Left colon (tissue), 2 donors: ENCODE results near the gene PPL. TPM values are rescaled to one million over a fixed set of nuclear protein-coding genes. Genes with fewer than 3 reads are reported as not detected.
"Not testable (repeated sequence)": the region's sequence is repeated elsewhere in the genome, so short reads cannot be mapped to it uniquely, and the experiment has no call there.

Experiments
- ATAC-seq: fragments of 200-7000 bp; cut with Tn5 transposase; one replicate; pipeline ENCODE4 v1.9.1; 2020; ENCODE audit warnings: mild to moderate bottlenecking, moderate library complexity
- DNase-seq, 2 donors: peaks; one replicate each; pipeline ENCODE4 v3.0.0-alpha.2; 2020
- intact Hi-C, 2 donors: fragments of 100-400 bp; cut with DNase I in 1 of 2; cut with micrococcal nuclease in 1 of 2; formaldehyde crosslinking; loops; one replicate each; pipeline versions ENCODE4 v1.11.2 to v1.14.0; 2022; cut with DNase I, micrococcal nuclease
- long read RNA-seq: library from polyadenylated mRNA; unstranded; transcript quantifications from one replicate; pipeline ENCODE4 v2.0.0, GENCODE V29; 2021
- total RNA-seq, 2 donors: library from RNA; stranded (reverse); fragmentation: NEBNext Ultra II Directional; extraction: Animal tissue kit (Norgen Biotek cat#: 25700); gene quantifications; one replicate each; pipeline ENCODE4 v1.2.1, GENCODE V29; 2021
- donor health status: DM: no; HTN: no; CAD: no.
- donor health status: DM: yes; HTN: yes; CAD: no.

PPL gene, protein sequence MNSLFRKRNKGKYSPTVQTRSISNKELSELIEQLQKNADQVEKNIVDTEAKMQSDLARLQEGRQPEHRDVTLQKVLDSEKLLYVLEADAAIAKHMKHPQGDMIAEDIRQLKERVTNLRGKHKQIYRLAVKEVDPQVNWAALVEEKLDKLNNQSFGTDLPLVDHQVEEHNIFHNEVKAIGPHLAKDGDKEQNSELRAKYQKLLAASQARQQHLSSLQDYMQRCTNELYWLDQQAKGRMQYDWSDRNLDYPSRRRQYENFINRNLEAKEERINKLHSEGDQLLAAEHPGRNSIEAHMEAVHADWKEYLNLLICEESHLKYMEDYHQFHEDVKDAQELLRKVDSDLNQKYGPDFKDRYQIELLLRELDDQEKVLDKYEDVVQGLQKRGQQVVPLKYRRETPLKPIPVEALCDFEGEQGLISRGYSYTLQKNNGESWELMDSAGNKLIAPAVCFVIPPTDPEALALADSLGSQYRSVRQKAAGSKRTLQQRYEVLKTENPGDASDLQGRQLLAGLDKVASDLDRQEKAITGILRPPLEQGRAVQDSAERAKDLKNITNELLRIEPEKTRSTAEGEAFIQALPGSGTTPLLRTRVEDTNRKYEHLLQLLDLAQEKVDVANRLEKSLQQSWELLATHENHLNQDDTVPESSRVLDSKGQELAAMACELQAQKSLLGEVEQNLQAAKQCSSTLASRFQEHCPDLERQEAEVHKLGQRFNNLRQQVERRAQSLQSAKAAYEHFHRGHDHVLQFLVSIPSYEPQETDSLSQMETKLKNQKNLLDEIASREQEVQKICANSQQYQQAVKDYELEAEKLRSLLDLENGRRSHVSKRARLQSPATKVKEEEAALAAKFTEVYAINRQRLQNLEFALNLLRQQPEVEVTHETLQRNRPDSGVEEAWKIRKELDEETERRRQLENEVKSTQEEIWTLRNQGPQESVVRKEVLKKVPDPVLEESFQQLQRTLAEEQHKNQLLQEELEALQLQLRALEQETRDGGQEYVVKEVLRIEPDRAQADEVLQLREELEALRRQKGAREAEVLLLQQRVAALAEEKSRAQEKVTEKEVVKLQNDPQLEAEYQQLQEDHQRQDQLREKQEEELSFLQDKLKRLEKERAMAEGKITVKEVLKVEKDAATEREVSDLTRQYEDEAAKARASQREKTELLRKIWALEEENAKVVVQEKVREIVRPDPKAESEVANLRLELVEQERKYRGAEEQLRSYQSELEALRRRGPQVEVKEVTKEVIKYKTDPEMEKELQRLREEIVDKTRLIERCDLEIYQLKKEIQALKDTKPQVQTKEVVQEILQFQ (N-terminal part only)
- total RNA-seq = 10 to 100 TPM; 14.7 to 15.6 TPM
- long read RNA-seq, full-length matches to known transcripts = 3 of 31 reads
- long read RNA-seq, partial matches to known transcripts = 23 of 31 reads
- long read RNA-seq, other reads (novel, unspliced or antisense) = 5 of 31 reads

DNA sequence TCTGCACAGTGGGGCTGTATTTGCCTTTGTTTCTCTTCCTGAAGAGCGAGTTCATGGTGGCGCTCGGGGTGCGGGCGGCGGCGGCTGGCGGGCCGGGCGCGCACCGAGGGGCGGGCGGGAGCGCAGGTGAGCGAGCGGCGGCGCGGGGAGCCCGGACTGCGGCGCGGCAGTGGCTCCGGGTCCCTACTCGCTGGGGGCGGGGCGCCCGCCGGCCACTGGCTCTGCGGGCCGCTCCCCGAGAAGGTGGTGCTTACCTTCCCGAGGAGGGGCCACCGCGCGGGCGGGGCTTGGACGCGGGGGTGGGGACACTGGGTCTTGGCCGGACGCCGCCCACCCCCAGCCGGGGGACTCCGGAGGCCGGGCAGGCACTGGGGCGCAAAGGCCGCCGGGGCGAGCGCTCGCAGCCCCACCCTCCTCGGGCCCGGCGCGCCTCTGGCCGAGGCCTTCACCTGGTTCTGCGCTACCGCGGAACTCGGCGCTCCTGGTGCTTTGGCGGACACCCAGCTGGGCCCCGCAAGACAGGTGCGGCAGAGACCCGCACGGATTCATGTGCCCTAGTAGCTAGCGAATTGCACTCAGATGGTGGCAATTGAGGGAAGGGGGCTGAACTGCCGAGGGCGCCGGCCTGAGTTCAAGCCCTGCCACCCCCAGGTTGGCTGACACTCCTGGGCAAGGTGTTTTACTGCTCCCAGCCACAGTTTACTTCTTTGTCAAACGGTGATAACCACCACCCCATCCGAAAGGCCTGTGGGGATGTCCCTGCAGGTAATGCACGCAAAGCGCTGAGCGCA is at the start of gene PPL:
Gene PPL (minus strand): TSS at position 158 of the 791 bp plus-strand sequence. CDS start 103 bp downstream, at position 55.
- peak; percentile 92 for ATAC-seq
- peak; percentile 94 for DNase-seq
- intact Hi-C loops = no loop called here

GRCh38 chr16:4984174-4984990 is 47.4 kb upstream of the PPL start:
- intact Hi-C loops = no loop called here
- ATAC-seq (no peak), DNase-seq (no peak)

GRCh38 chr16:4982056-4982867 is 45.3 kb upstream of the PPL start:
- ATAC-seq = no peak
- DNase-seq = no peak
- intact Hi-C loops = no loop called here

- no peak for ATAC-seq
Measured at GRCh38 chr16:4981473-4981872, 44.5 kb upstream of the PPL start.

DNA sequence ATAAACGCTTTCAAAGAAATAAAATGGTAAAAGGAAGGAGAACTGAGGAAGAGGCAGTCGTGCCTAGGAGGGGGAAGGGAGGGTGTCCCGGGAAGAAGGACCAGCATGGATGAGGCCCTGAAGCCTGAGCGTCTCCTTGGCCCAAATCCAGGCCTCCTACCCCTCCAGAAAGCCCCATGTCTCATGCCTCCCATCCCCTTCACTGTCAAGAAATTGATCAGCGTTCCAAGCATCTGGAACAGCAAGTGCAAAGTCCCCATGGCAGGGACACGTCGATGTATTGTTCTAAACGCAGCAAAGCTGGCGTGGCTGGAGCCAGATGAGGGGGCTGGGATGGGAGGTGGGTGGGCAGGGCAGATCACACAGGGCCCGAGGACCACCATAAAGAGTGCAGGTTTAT is 43.7 kb upstream of the PPL start:
- no peak for ATAC-seq
- DNase-seq = no peak
- intact Hi-C loops = no loop called here

More at GRCh38 chr16:4981473-4981872, 44.5 kb upstream of the PPL start:
- no peak for DNase-seq
- intact Hi-C loops = no loop called here

DNA sequence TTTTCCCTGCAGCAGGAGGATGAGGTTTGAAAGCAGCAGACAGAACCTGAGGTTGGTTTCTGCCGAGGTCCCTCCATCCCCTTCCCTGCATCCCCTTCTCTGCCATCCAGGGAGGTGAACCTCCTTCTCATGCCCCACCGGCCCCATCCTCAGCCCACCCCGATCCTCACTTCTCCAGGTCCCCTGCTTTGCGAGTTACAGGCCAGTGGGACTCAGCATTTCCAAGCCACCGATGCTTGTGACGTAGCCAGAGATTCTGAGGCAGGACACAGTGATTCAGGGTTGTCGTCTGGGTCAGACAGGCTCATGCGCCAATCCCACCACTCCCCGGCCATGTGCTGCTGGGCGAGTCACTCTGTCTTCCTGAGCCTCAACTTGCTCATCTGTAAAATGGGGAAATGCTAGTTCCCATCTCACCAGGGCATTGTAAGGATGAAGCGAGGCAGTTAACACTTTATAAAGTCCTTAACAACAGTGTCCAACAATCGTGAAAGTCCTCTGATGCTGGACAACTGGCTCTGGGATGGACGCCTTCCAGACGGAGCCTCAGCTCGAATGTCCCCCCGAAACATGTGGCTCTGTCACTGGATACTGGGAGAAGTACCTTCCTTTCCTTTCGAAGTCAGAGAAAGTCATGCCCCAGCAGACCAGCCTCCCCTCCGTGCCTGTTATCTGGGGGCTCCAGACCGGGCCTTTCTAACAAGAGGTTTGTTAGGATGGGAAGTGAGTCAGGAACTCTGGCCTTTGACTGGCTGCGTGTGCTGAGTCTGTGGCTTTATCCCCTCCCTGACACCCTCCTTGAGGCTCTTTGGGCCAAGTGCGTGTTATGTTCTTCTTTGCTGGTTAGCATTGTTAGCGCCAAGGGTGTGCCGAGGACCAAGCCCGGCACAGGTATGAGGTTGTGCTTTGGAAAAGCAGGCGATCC is 43.0 kb upstream of the PPL start:
- intact Hi-C loops = no loop called here
- no peak for DNase-seq
- no peak for ATAC-seq

- ATAC-seq (no peak), DNase-seq (no peak)
- intact Hi-C loops = no loop called here
Measured at GRCh38 chr16:4979164-4979563, 42.2 kb upstream of the PPL start.

GRCh38 chr16:4976611-4977145 is 39.7 kb upstream of the PPL start:
- intact Hi-C loops = no loop called here
- peak; percentile 92 for ATAC-seq
- DNase-seq = peak; percentile 41 to 52

DNA sequence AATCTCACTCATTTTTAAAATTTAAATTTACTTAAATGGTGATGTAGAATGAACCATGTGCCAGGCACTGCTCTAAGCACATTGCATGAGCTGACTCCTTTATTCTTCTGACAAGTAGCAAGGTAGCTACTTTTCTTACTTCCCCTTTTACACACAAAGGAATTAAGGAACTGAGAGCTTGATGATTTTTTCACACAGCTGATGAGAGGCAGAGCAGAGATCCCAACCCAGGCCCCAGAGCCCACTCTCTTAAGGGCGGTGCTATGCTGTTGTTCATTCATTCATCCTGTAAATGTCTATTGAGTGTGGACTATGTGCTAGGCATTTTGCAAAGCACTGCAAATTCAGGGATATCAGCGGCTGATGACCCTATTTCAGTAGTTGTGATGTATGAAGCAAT is 39.1 kb upstream of the PPL start:
- ATAC-seq (peak; percentile 27), DNase-seq (no peak)
- intact Hi-C loops = no loop called here

DNA sequence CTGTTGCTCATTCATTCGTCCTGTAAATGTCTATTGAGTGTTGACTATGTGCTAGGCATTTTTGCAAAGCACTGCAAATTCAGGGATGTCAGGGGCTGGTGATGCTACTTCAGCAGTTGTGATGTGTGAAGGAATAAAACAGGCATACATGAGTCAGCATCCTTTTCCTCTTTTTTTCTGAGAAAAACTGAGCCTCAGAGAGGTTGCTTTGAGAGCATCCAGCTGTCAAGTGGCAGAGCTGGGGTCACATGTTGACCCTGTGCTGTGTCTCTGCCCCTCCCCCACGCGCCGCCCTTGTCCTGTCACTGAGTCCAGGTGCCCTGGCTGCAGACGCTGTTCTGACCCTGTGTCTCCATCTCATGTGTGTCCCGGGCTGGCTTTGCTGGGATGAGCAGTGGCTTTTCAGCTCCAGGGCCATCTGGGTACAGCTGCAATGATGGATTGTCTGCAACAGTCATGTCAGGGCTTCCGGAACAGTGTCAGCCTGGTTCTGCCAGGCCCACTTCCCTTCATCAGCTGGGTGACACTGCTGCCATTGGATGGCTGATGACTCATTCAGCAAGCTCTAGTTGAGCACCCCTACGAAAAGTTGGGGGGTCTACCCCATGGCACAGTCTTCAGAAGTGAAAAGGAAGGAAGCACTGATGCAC is 36.1 kb upstream of the PPL start:
- no peak for ATAC-seq
- intact Hi-C loops = no loop called here
- no peak for DNase-seq

DNA sequence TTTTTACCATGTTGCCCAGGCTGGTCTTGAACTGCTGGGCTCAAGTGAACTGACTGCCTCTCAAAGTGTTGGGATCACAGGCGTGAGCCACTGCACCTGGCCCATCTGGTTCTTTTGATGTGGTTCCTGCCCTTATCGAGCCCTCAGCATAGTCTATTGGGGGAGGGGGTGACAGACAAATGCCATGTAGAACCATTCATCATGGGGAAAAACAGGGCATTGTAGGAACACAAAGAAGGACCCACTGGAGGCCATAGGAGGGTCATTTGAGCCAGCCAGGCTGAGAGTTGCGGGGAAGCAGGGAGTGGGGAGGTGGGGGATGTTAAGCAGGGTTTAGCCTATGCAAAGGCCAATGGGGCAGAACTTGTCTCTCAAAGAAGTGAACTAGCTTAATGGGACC is 33.1 kb upstream of the PPL start:
- DNase-seq (no peak), ATAC-seq (no peak)
- intact Hi-C loops = no loop called here

- ATAC-seq (no peak), DNase-seq (no peak)
- intact Hi-C loops = no loop called here
Measured at GRCh38 chr16:4968879-4969483, 32.0 kb upstream of the PPL start.

- ATAC-seq, intact Hi-C loops, DNase-seq: not testable (repeated sequence)
Measured at GRCh38 chr16:4968278-4968677, 31.3 kb upstream of the PPL start.

- ATAC-seq (no peak), DNase-seq (no peak)
- intact Hi-C loops = no loop called here
Measured at GRCh38 chr16:4966736-4967453, 29.9 kb upstream of the PPL start.
